ENCODE data around the gene DHX58.

DHX58 gene

DNA sequence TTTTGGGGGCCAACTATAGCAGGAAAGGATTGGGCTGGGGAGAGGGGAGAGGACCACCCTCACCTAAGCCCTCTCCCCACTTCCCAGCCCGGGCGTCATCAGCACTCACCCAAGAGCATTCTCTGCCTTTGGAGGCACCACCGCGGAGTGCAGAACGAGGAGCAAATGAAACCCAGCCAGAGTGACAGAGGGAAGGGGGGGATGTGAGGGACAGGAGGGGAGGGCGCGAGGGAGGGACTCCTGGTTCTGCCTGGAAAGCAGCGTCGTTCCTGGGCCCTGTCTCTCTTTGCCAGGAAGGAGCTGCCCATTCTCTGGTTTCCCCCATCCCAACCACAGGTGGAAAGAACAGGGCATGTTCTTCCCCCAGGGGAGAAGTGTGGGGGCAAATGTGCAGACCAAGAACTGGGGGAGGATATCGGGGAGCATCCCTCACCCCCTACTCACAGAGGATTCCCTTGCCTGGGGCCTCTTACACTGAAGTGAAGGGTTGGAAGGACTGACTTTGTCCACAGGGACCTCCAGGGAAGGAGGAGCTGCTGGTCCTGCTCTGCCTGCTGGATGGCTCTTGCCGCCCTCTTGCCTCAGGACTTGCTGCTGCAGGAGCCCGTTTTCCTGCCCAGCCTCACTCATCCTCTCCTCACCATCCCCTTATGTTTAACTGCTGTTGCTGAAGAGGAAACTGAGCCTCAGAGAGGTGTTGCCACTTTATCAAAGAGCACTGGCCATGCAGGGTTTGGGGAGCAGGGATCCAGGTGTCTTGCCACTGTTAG lies 58.6 kb downstream of the DHX58 start:
- TF ChIP-seq FOXP2 (optimal IDR thresholded peaks at IDR 0.05; ENCODE audit: borderline replicate concordance, extremely low read depth, extremely low read length, insufficient read depth) (no peak), SIN3A (IDR thresholded peaks at IDR 0.05; ENCODE audit: borderline replicate concordance, insufficient read depth, low read length) (no peak), POLR2AphosphoS5 (IDR thresholded peaks at IDR 0.05; ENCODE audit: low read depth, low read length) (no peak), TAF1 (IDR thresholded peaks at IDR 0.05; ENCODE audit: borderline replicate concordance, insufficient read depth, low read length) (no peak)
- TF ChIP-seq, protein P1, sequence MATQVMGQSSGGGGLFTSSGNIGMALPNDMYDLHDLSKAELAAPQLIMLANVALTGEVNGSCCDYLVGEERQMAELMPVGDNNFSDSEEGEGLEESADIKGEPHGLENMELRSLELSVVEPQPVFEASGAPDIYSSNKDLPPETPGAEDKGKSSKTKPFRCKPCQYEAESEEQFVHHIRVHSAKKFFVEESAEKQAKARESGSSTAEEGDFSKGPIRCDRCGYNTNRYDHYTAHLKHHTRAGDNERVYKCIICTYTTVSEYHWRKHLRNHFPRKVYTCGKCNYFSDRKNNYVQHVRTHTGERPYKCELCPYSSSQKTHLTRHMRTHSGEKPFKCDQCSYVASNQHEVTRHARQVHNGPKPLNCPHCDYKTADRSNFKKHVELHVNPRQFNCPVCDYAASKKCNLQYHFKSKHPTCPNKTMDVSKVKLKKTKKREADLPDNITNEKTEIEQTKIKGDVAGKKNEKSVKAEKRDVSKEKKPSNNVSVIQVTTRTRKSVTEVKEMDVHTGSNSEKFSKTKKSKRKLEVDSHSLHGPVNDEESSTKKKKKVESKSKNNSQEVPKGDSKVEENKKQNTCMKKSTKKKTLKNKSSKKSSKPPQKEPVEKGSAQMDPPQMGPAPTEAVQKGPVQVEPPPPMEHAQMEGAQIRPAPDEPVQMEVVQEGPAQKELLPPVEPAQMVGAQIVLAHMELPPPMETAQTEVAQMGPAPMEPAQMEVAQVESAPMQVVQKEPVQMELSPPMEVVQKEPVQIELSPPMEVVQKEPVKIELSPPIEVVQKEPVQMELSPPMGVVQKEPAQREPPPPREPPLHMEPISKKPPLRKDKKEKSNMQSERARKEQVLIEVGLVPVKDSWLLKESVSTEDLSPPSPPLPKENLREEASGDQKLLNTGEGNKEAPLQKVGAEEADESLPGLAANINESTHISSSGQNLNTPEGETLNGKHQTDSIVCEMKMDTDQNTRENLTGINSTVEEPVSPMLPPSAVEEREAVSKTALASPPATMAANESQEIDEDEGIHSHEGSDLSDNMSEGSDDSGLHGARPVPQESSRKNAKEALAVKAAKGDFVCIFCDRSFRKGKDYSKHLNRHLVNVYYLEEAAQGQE (IDR thresholded peaks at IDR 0.05; ENCODE audit: insufficient read depth in 1 of 2, low read depth in 2 of 2, low read length in 2 of 2): no peak

DNA sequence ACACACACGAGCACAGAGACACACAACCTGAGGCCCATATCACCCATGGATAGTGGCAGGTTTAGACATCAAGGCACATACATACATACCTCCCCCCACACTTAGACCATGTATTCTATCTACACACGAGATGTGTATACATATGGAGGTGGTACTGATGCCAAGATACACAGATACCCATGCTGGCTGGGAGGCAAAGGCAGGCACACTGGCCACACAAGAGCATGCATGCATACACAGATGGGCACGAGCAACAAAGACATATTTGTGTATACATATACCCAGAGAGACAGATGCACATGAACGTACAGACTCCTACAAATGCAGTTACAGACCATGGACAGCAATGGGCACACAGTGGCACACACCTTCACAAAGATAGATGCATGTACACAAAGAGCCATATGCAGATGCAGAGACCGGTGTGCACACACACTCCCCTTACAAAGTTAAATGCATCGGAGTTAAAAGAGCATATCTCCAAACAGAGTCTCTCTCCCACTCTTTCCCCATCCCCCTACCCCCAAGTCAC lies 60.1 kb downstream of the DHX58 start:
- TF ChIP-seq, protein P1 (IDR thresholded peaks at IDR 0.05; ENCODE audit: insufficient read depth in 1 of 2, low read depth in 2 of 2, low read length in 2 of 2): 0 out of 4 replicates have a peak, but pooled peaks of 1 of the 2 experiments have one; percentile 21
- no peak for TF ChIP-seq POLR2AphosphoS5 (IDR thresholded peaks at IDR 0.05; ENCODE audit: low read depth, low read length)
- TF ChIP-seq SIN3A (IDR thresholded peaks at IDR 0.05; ENCODE audit: borderline replicate concordance, insufficient read depth, low read length): no peak

DNA sequence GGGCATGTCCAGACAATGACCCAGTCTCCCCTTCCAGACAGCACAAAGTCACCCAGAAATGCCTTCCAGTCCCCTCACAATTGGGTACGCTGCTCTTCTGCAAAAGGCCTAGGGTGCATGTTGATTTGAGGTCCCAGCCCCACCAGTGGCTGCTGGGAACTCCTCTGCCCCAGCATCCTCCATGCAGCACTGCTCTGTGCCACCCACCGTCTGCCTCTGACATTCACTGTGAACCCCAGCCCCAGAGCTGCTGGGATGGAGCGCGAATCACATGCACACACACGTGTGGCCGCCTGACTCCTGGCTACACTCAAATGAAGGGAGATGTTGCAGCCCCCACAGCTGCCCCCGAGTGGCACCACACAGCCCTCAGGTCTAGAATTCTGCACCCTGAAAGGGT lies 60.9 kb downstream of the DHX58 start:
- TF ChIP-seq FOXP2 (optimal IDR thresholded peaks at IDR 0.05; ENCODE audit: borderline replicate concordance, extremely low read depth, extremely low read length, insufficient read depth) (no peak), POLR2AphosphoS5 (IDR thresholded peaks at IDR 0.05; ENCODE audit: low read depth, low read length) (no peak), SIN3A (IDR thresholded peaks at IDR 0.05; ENCODE audit: borderline replicate concordance, insufficient read depth, low read length) (no peak), TAF1 (IDR thresholded peaks at IDR 0.05; ENCODE audit: borderline replicate concordance, insufficient read depth, low read length) (no peak)
- TF ChIP-seq, protein P1 (IDR thresholded peaks at IDR 0.05; ENCODE audit: insufficient read depth in 1 of 2, low read depth in 2 of 2, low read length in 2 of 2): no peak

All from PFSK-1 (cell line).